GM19463 (cell line): ENCODE data around the gene TAF7L.
"Not testable (repeated sequence)": the region's sequence is repeated elsewhere in the genome, so short reads cannot be mapped to it uniquely, and the experiment has no call there.

Experiments used
- ATAC-seq: cut with Tn5 transposase; IDR thresholded peaks from one replicate; pipeline ENCODE4 v1.9.1; 2021; ENCODE audit warnings: mild to moderate bottlenecking, moderate library complexity; ENCODE audit not compliant: unreplicated experiment

TAF7L gene

GRCh38 chrX:101290957-101291603, at the start of gene TAF7L:
Gene TAF7L (minus strand): TSS chrX:101291334. CDS start chrX:101287543, 3,791 bp downstream.
- ATAC-seq, result no peak

- no peak for ATAC-seq
Measured at GRCh38 chrX:101337776-101338271, 46.7 kb upstream of the TAF7L start.

GRCh38 chrX:101334310-101334709, 43.2 kb upstream of the TAF7L start:
- not testable (repeated sequence) for ATAC-seq

GRCh38 chrX:101326600-101326999, 35.5 kb upstream of the TAF7L start:
- ATAC-seq, result not testable (repeated sequence)

GRCh38 chrX:101303790-101304189, 12.7 kb upstream of the TAF7L start:
- ATAC-seq, result no peak

- not testable (repeated sequence) for ATAC-seq
Measured at GRCh38 chrX:101295603-101296002, 4.5 kb upstream of the TAF7L start.

- no peak for ATAC-seq
Measured at GRCh38 chrX:101287402-101287801, 3.7 kb downstream of the TAF7L start.

GRCh38 chrX:101276238-101276637, 14.9 kb downstream of the TAF7L start:
- no peak for ATAC-seq

GRCh38 chrX:101274198-101274597, 16.9 kb downstream of the TAF7L start:
- no peak for ATAC-seq

GRCh38 chrX:101265869-101266428, 25.2 kb downstream of the TAF7L start:
- no peak for ATAC-seq

- ATAC-seq, result no peak
Measured at GRCh38 chrX:101263766-101264165, 27.4 kb downstream of the TAF7L start.

GRCh38 chrX:101262590-101262989, 28.5 kb downstream of the TAF7L start:
- ATAC-seq, result no peak

- ATAC-seq, result no peak
Measured at GRCh38 chrX:101260435-101260834, 30.7 kb downstream of the TAF7L start.

GRCh38 chrX:101258259-101258581, 32.9 kb downstream of the TAF7L start:
- no peak for ATAC-seq

- ATAC-seq, result no peak
Measured at GRCh38 chrX:101257448-101258258, 33.5 kb downstream of the TAF7L start.

- ATAC-seq, result no peak
Measured at GRCh38 chrX:101252634-101253033, 38.5 kb downstream of the TAF7L start.

GRCh38 chrX:101241531-101241930, 49.6 kb downstream of the TAF7L start:
- no peak for ATAC-seq

GRCh38 chrX:101237041-101237440, 54.1 kb downstream of the TAF7L start:
- ATAC-seq, result no peak

- no peak for ATAC-seq
Measured at GRCh38 chrX:101232316-101232715, 58.8 kb downstream of the TAF7L start.

- no peak for ATAC-seq
Measured at GRCh38 chrX:101231080-101231479, 60.1 kb downstream of the TAF7L start.

- ATAC-seq, result no peak
Measured at GRCh38 chrX:101230636-101231035, 60.5 kb downstream of the TAF7L start.

- ATAC-seq, result no peak
Measured at GRCh38 chrX:101229170-101229569, 62.0 kb downstream of the TAF7L start.
